GM18507 (cell line): ENCODE measurements around the gene SLC1A2.

ENCODE experiments used
- DNase-seq: peaks from one replicate; pipeline ENCODE4 v3.0.0; 2011; ENCODE audit warnings: low read depth; ENCODE audit not compliant: insufficient read length; ENCODE audit errors: extremely low spot score
- FAIRE-seq: peaks from 2 replicates; lab custom pipeline; 2011; peaks lifted over from hg19 to GRCh38; lab: Jason Lieb, UNC

The SLC1A2 gene

GRCh38 chr11:35381709-35382322 is 37.5 kb downstream of the SLC1A2 start:
- FAIRE-seq: no peak
- no peak for DNase-seq

- FAIRE-seq (no peak), DNase-seq (no peak)
Observed at GRCh38 chr11:35380603-35381002, 38.8 kb downstream of the SLC1A2 start.

- no peak for DNase-seq
- FAIRE-seq: no peak
Observed at GRCh38 chr11:35377262-35377661, 42.1 kb downstream of the SLC1A2 start.

DNA sequence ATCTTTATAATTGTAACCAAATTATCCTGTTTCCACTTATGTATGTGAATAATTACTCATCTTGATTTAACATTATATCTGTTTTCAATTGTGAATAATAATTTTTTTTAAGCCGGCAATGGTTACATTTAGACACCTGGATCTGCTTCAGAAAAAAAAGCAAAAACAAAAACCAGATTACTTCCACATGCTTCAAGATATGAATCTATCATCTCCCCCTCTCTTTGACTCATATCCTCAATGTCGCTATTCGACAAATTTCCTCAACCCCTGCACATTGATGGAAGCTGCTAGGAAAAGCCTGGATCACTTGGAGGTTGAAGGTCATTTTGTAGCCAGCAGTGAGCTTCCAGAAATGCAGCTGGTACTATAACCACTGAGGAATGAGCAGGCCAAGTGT is 42.7 kb downstream of the SLC1A2 start:
- no peak for DNase-seq
- no peak for FAIRE-seq

- FAIRE-seq: no peak
- DNase-seq: no peak
Observed at GRCh38 chr11:35376118-35376510, 43.2 kb downstream of the SLC1A2 start.

- FAIRE-seq: no peak
- no peak for DNase-seq
Observed at GRCh38 chr11:35375332-35376117, 43.8 kb downstream of the SLC1A2 start.

DNA sequence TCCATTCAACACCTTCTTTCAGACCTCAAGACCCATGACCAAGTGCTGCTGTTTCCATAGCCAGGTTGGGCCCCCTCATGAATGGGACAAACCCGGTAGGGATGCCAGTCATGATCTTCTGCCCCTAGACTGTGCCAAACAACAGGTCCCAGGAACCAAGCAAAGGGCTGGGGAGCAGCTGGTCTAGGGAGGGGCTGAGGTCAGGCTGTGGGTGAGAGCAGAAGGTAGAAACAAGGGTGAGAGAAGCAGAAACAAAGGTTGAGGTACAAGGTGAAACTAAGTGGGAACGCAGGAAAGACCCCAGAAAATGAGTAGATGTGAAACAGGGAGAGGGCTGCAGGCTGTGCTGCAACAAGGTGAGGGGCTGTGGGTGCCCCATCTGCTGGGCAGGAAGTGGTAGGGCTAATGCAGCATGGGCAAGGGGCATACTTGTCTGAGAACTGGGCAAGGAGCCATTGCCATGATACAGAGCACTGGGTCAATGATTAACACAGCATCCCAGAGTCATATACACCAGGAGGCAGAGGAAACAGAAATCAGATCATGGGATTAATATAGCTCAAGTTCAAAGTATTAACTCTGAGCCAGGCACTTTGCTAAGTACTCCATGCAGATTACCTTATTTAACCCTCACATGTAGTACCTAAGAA is 45.9 kb downstream of the SLC1A2 start:
- DNase-seq (no peak), FAIRE-seq (peak; percentile 41)

DNA sequence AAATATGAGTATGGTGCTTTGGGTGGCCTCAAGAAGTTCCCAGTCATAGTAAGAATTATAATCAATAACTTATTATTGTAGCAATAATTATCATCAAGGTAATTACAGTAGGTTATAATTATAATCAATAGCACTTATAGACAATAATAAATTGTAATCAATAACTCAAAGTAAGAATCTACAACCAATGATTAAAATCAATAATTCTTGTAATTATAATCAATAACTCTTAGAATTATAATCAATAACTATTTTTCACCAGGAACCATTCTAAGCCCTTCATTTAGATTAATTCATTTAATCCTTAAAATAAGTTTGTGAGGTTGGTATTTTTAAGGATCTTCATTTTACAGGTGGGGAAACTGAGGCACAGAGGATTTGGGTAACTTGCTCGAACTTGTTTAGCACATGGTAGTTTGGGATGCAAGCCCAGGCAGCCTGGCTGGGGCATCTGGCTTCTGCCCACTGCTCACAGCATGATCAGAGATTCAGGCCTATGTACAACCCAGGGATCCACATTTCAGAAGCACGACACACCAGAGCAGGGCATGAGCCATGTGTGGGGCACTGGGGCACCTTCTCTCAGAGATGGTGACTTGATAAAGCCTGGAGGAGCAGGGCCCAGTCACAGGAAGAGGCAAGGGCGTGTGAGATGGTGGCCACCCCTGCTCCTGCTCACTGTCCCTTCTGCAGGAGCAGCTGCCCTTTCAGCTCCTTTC is 46.6 kb downstream of the SLC1A2 start:
- DNase-seq (no peak), FAIRE-seq (no peak)

DNA sequence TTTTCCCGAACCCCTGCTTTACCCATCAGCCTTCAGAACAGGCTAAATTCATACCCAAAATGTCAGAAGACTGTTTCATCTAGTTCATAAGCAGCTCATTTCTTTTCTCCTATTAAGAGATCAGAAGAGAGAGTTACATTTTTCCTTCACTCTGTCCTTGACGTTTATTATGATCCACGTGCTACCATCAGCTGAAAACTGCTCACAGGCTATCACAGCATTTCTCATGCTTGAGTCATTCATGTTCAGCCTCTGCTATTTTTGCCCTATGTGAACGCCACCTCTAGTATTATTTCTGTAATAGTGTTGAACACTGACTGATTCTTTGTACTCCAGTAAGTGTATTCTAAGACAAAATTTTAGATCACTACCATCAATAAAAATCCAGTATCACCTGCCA is 51.9 kb downstream of the SLC1A2 start:
- DNase-seq: no peak
- FAIRE-seq: no peak

- DNase-seq (no peak), FAIRE-seq (no peak)
Observed at GRCh38 chr11:35366798-35367197, 52.6 kb downstream of the SLC1A2 start.

GRCh38 chr11:35365961-35366360 is 53.4 kb downstream of the SLC1A2 start:
- DNase-seq: no peak
- no peak for FAIRE-seq

DNA sequence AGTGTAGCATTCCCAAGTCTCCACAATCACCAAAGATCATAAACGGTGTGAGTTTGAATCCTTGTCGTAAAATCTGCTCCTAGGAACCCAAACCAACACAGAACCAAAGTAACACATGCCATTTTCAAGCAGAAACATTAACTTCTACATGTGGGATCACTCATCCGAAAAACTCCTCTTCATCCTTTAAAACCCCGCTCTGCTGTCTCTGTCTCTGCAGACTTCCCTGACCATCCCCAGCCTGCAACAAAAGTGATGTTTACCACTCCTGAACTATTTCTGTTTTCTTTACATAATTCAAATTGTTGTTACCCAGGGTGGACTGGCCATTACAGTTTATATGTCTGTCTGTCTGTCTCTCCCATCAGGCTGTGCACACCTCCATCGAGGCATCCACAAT is 54.0 kb downstream of the SLC1A2 start:
- FAIRE-seq: no peak
- no peak for DNase-seq

GRCh38 chr11:35363854-35364780 is 55.2 kb downstream of the SLC1A2 start:
- FAIRE-seq (no peak), DNase-seq (no peak)

DNA sequence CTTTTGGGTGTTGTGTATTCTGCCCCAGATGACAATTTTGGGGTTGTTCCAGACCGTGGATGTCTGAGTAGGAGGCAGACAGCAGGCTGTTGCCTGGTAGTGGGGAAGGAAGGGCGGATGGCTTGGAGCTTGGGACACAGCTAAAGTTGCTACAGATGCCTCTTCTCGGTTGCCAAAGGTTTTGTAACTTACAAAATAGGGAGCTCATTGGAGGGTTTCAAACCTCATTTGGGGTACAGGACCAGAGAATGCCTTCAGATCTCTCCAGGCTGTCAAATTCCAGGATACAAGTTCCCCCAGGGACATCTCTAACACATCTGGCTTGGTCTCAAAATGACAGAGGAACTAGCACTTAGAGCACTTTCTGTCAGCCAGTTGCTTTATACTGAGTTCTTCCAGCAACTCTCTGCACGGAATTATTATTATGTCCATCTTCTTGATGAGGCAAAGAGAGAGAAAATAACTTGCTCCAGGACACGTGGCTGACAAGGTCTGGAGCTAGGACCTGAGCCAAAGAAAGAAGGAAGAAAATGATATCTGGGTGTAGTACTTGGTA is 56.0 kb downstream of the SLC1A2 start:
- DNase-seq (no peak), FAIRE-seq (no peak)

DNA sequence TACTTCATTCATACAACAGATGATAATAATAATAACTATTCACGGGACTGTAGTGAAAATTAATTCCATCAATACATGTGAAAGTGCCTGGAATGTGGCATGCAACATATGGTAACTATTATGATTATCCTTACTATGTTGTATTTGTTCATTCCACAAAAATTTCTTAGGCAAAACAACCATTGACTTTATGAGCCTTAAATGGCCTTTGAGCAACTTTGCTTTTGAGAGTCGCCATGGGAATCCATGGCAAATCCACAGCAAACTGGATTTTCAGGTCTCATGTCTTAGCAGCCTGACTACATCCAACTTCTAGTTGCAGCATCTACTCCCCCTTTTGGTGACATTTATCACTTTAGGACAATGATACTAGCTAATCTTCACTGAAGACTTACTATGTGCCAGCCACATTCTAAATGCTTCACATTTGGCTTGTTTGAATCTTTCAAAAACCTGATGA is 56.8 kb downstream of the SLC1A2 start:
- DNase-seq: no peak
- FAIRE-seq: no peak

DNA sequence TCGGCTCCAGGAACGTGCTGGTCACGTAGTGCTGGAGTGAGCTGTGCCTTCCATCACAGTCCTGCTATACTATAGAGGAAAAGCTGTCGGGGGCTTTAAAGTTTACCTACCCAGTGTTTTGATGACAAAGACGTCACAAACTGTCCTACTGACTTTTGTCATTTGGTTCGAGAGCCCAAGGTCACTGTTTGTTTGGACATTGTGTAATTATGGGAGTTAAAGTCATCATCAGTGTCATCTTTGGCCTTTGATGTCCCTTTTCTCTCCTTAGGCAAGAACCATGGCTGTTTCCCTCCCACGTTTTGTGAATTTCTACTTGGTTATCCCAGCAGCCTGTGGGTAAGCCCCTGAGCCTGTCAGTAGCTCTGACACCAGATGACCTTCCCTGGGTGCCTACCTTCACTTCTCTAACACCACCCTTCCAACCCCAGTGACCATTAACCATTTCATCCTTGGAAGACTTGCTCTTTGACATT is 59.3 kb downstream of the SLC1A2 start:
- FAIRE-seq: no peak
- DNase-seq: no peak

- FAIRE-seq (no peak), DNase-seq (no peak)
Observed at GRCh38 chr11:35359321-35360054, 59.9 kb downstream of the SLC1A2 start.

- DNase-seq (no peak), FAIRE-seq (no peak)
Observed at GRCh38 chr11:35358391-35358790, 61.0 kb downstream of the SLC1A2 start.
